GM12878 (cell line): ENCODE results near the gene CBLN2. TPM values are rescaled to one million over a fixed set of nuclear protein-coding genes. Genes with fewer than 3 reads are reported as not detected.

ENCODE experiments used
- ATAC-seq: fragments of 200-7000 bp; cut with Tn5 transposase; 3 replicates; pipeline ENCODE4 v1.9.1; 2020; ENCODE audit warnings: mild to moderate bottlenecking, moderate library complexity
- BruUV-seq: library from RNA; stranded (reverse); fragments of 400-500 nt; replicated peaks from 2 replicates; lab custom pipeline; 2021; lab: Mats Ljungman, UMichigan
- CTCF ChIA-PET: fragments of 300-600 bp; sonication (Branson Sonifier 250); formaldehyde crosslinking; extraction: SDS; loops from one replicate; lab custom pipeline; 2021; ENCODE audit warnings: inconsistent platforms; lab: Yijun Ruan, JAX
- POLR2A ChIA-PET: fragments of 350-600 bp; formaldehyde crosslinking; extraction: SDS; loops from one replicate; lab custom pipeline; 2021; ENCODE audit warnings: inconsistent platforms; lab: Charles Lee
- RAD21 ChIA-PET: fragments of 300-600 bp; sonication (Branson Sonifier 250); formaldehyde crosslinking; loops from one replicate; lab custom pipeline; 2023; ENCODE audit warnings: antibody characterized with exemption; ENCODE audit not compliant: unreplicated experiment; lab: Charles Lee
- SMC1A ChIA-PET: fragments of 300-600 bp; sonication (Branson Sonifier 250); formaldehyde crosslinking; loops from one replicate; lab custom pipeline; 2023; ENCODE audit not compliant: unreplicated experiment, uncharacterized antibody; lab: Charles Lee
- DNase-seq: peaks from one replicate; pipeline ENCODE4 v3.0.0-alpha.2; 2011; ENCODE audit warnings: low read depth, low spot score
- FAIRE-seq: peaks from 3 replicates; lab custom pipeline; 2011; peaks lifted over from hg19 to GRCh38; lab: Jason Lieb, UNC
- H2AFZ ChIP-seq: 2 replicates; pipeline ENCODE4 v1.6.0; 2011; ENCODE audit warnings: low read depth, low read length, control low read depth; ENCODE audit not compliant: control insufficient read depth
- H3K27ac ChIP-seq: 2 replicates; pipeline ENCODE4 v1.5.1; 2011; ENCODE audit warnings: control low read depth; ENCODE audit not compliant: control insufficient read depth, insufficient read depth
- H3K27me3 ChIP-seq, 2 experiments: replicated peaks in 1 of 2; 2 replicates each; pipeline versions ENCODE4 v1.6.0 to v1.6.1; 2011; ENCODE audit warnings: low read length in 1 of 2; ENCODE audit not compliant: control insufficient read depth in 2 of 2, insufficient read depth in 2 of 2
- H3K36me3 ChIP-seq, 2 experiments: 2 replicates each; pipeline ENCODE4 v1.5.1; 2011; ENCODE audit warnings: low read length in 1 of 2; ENCODE audit not compliant: control insufficient read depth in 2 of 2, insufficient read depth in 2 of 2
- H3K4me1 ChIP-seq: 2 replicates; pipeline ENCODE4 v1.6.1; 2011; ENCODE audit warnings: mild to moderate bottlenecking, low read length, moderate library complexity, mixed read lengths; ENCODE audit not compliant: control insufficient read depth, insufficient read depth
- H3K4me2 ChIP-seq: 2 replicates; pipeline ENCODE4 v1.6.0; 2011; ENCODE audit warnings: control low read depth; ENCODE audit not compliant: control insufficient read depth, insufficient read depth
- H3K4me3 ChIP-seq: fragments of 200-600 bp; sonication (generic); 2 replicates; pipeline ENCODE4 v1.5.1; 2016
- H3K79me2 ChIP-seq: 2 replicates; pipeline ENCODE4 v1.6.0; 2011; ENCODE audit warnings: low read length; ENCODE audit not compliant: control insufficient read depth, insufficient read depth
- H3K9ac ChIP-seq: 2 replicates; pipeline ENCODE4 v1.8.0; 2011; ENCODE audit warnings: low read length, control low read depth, mixed read lengths; ENCODE audit not compliant: control insufficient read depth, insufficient read depth
- H3K9me3 ChIP-seq: replicated peaks from 3 replicates; pipeline ENCODE4 v1.5.1; 2011; ENCODE audit warnings: mild to moderate bottlenecking, low read length; ENCODE audit not compliant: control insufficient read depth, insufficient read depth
- H4K20me1 ChIP-seq: 2 replicates; pipeline ENCODE4 v1.6.0; 2011; ENCODE audit not compliant: control insufficient read depth, insufficient read depth
- BCL3 ChIP-seq: IDR thresholded peaks from 2 replicates; pipeline ENCODE4 v1.6.1; 2011; ENCODE audit warnings: borderline replicate concordance, low read depth, mild to moderate bottlenecking, moderate library complexity, low read length; ENCODE audit not compliant: insufficient read depth, poor library complexity, severe bottlenecking
- E2F4 ChIP-seq: IDR thresholded peaks from 2 replicates; pipeline ENCODE4 v1.6.1; 2012; ENCODE audit warnings: low read depth, low read length, improper control_type of control experiment
- IRF5 ChIP-seq: fragments of 450-650 bp; IDR thresholded peaks from 2 replicates; pipeline ENCODE4 v1.6.1; 2017; ENCODE audit warnings: borderline replicate concordance
- NR2C1 ChIP-seq: fragments of 450-650 bp; IDR thresholded peaks from 2 replicates; pipeline ENCODE4 v1.6.1; 2017; ENCODE audit warnings: antibody characterized with exemption, mild to moderate bottlenecking, moderate library complexity
- RELB ChIP-seq: fragments of 450-650 bp; IDR thresholded peaks from 2 replicates; pipeline ENCODE4 v1.6.1; 2017; ENCODE audit warnings: low read depth, mild to moderate bottlenecking, moderate library complexity
- ZBED1 ChIP-seq: IDR thresholded peaks from 2 replicates; pipeline ENCODE4 v1.6.1; 2016; ENCODE audit warnings: borderline replicate concordance
- ZNF274 ChIP-seq: IDR thresholded peaks from one replicate; pipeline ENCODE4 v1.8.0; 2011; ENCODE audit not compliant: insufficient read length, insufficient read depth
- whole genome bisulfite sequencing: methylation state at CpG from one replicate; pipeline ENCODE4 v1.1.6; 2016; ENCODE audit warnings: low lambda C conversion rate; ENCODE audit not compliant: insufficient replicate concordance, insufficient coverage; ENCODE audit errors: missing lambda C conversion rate; 5-methylcytosine and 5-hydroxymethylcytosine counted together
- in situ Hi-C: fragments of 300-500 bp; cut with MboI; formaldehyde crosslinking; loops from 9 replicates; pipeline ENCODE4 v1.14.3; 2018; ENCODE audit warnings: mixed read lengths
- intact Hi-C: fragments of 100-400 bp; cut with micrococcal nuclease; formaldehyde crosslinking; loops from one replicate; pipeline ENCODE4 v1.14.2; 2022; ENCODE audit not compliant: unreplicated experiment
- polyA plus RNA-seq, 11 experiments: library from polyadenylated mRNA; depleted of rRNA in 4 of 11; unstranded in 6 of 11; stranded (reverse) in 5 of 11; fragments of >200 nt; fragmentation: Nextera tagmentation in 4 of 11; fragmentation: Illumina TruSeq in 1 of 11; extraction: Ambion mirVana in 4 of 11; extraction: Trizol in 1 of 11; gene quantifications; 1 replicate in 1 of 11; 2 replicates in 10 of 11; pipeline versions ENCODE4 v1.2.1 to v1.2.3, GENCODE V29; 2011 to 2016; ENCODE audit warnings: inconsistent platforms in 2 of 11, missing spikeins in 2 of 11, low read depth in 1 of 11
- total RNA-seq, 4 experiments: library from RNA; depleted of rRNA in 3 of 4; stranded (reverse); fragments of >200 nt in 3 of 4; fragmentation: Illumina TruSeq in 1 of 4; extraction: Trizol in 1 of 4; gene quantifications; 2 replicates each; pipeline versions ENCODE4 v1.2.1 to v1.2.3, GENCODE V29; 2013 to 2021
- TF ChIP-seq, protein P1 (sequence below): IDR thresholded peaks from 2 replicates; pipeline ENCODE4 v1.6.1; 2012; ENCODE audit warnings: mild to moderate bottlenecking, low read depth, low read length

The CBLN2 gene
- total and polyA plus RNA-seq, 10 of the 15 experiments (the other 5 are each of a cell fraction or from before 2014, with no cell fraction given), result 0.11 to 14.6 (median 0.30) TPM; not detected in 2

- 39% methylated on average over 17 of the region's 34 CpGs for WGBS
- BruUV-seq, result no TSS peak
- intact Hi-C loops (loop anchor here (5.0 kb wide), 1 partner anchor 1610 kb away; no protein-coding TSS in a partner anchor), in situ Hi-C loops (loop anchor here (10.0 kb wide), 1 partner anchor 1608 kb away; no protein-coding TSS in a partner anchor)
- FAIRE-seq (no peak), ATAC-seq (no peak), DNase-seq (no peak)
- H3K4me3 ChIP-seq, result no peak overlapping the region
- ChIA-PET CTCF (no interaction called here), POLR2A (no interaction called here), RAD21 (no interaction called here), SMC1A (no interaction called here)
- H3K36me3 ChIP-seq, result no peaks in the 10 kb centered on the region
- no peak overlapping the region for H3K4me2 ChIP-seq
- no peaks in the 10 kb centered on the region for H4K20me1 ChIP-seq
- no peak overlapping the region for H3K27ac ChIP-seq
- H3K4me1 ChIP-seq, result no peaks in the 10 kb centered on the region
- H2AFZ ChIP-seq, result no peak overlapping the region
- no peak overlapping the region for H3K9ac ChIP-seq
- no peaks in the 10 kb centered on the region for H3K9me3 ChIP-seq
- no peaks in the 10 kb centered on the region for H3K79me2 ChIP-seq
- TF ChIP-seq, protein P1, sequence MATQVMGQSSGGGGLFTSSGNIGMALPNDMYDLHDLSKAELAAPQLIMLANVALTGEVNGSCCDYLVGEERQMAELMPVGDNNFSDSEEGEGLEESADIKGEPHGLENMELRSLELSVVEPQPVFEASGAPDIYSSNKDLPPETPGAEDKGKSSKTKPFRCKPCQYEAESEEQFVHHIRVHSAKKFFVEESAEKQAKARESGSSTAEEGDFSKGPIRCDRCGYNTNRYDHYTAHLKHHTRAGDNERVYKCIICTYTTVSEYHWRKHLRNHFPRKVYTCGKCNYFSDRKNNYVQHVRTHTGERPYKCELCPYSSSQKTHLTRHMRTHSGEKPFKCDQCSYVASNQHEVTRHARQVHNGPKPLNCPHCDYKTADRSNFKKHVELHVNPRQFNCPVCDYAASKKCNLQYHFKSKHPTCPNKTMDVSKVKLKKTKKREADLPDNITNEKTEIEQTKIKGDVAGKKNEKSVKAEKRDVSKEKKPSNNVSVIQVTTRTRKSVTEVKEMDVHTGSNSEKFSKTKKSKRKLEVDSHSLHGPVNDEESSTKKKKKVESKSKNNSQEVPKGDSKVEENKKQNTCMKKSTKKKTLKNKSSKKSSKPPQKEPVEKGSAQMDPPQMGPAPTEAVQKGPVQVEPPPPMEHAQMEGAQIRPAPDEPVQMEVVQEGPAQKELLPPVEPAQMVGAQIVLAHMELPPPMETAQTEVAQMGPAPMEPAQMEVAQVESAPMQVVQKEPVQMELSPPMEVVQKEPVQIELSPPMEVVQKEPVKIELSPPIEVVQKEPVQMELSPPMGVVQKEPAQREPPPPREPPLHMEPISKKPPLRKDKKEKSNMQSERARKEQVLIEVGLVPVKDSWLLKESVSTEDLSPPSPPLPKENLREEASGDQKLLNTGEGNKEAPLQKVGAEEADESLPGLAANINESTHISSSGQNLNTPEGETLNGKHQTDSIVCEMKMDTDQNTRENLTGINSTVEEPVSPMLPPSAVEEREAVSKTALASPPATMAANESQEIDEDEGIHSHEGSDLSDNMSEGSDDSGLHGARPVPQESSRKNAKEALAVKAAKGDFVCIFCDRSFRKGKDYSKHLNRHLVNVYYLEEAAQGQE, result no peak
- TF ChIP-seq RELB (no peak), ZNF274 (no peak), NR2C1 (no peak), IRF5 (no peak), BCL3 (no peak), E2F4 (no peak), ZBED1 (no peak)
- H3K27me3 ChIP-seq, result peaks cover 0 to 3% of the 10 kb centered on the region in 2 experiments; a peak in 2 of 4 replicates
These were observed 1.8 kb downstream of the CBLN2 start for GRCh38 chr18:72542342-72542741.
